NCI-H2081 (cell line): ENCODE data around the gene MCTP2.

ENCODE experiments used
- DNase-seq, 2 experiments: peaks; one replicate each; lab custom pipeline; 2025; lab: John Stamatoyannopoulos, UW

Gene MCTP2, protein sequence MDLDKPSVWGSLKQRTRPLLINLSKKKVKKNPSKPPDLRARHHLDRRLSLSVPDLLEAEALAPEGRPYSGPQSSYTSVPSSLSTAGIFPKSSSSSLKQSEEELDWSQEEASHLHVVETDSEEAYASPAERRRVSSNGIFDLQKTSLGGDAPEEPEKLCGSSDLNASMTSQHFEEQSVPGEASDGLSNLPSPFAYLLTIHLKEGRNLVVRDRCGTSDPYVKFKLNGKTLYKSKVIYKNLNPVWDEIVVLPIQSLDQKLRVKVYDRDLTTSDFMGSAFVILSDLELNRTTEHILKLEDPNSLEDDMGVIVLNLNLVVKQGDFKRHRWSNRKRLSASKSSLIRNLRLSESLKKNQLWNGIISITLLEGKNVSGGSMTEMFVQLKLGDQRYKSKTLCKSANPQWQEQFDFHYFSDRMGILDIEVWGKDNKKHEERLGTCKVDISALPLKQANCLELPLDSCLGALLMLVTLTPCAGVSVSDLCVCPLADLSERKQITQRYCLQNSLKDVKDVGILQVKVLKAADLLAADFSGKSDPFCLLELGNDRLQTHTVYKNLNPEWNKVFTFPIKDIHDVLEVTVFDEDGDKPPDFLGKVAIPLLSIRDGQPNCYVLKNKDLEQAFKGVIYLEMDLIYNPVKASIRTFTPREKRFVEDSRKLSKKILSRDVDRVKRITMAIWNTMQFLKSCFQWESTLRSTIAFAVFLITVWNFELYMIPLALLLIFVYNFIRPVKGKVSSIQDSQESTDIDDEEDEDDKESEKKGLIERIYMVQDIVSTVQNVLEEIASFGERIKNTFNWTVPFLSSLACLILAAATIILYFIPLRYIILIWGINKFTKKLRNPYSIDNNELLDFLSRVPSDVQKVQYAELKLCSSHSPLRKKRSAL

GRCh38 chr15:94230883-94231722 is at the start of gene MCTP2:
Gene MCTP2 (plus strand): TSS chr15:94231561. CDS start chr15:94298266, 66,705 bp downstream.
- peak; percentile 83 to 87 for DNase-seq

GRCh38 chr15:94182883-94183282 is 48.5 kb upstream of the MCTP2 start:
- no peak for DNase-seq

- no peak for DNase-seq
These were observed 45.7 kb upstream of the MCTP2 start for GRCh38 chr15:94185547-94186236.

GRCh38 chr15:94186770-94187331 is 44.5 kb upstream of the MCTP2 start:
- no peak for DNase-seq

- DNase-seq: no peak
These were observed 37.5 kb upstream of the MCTP2 start for GRCh38 chr15:94193906-94194305.

- no peak for DNase-seq
These were observed 34.8 kb upstream of the MCTP2 start for GRCh38 chr15:94196531-94196930.

- no peak for DNase-seq
These were observed 32.7 kb upstream of the MCTP2 start for GRCh38 chr15:94198633-94199032.

DNA sequence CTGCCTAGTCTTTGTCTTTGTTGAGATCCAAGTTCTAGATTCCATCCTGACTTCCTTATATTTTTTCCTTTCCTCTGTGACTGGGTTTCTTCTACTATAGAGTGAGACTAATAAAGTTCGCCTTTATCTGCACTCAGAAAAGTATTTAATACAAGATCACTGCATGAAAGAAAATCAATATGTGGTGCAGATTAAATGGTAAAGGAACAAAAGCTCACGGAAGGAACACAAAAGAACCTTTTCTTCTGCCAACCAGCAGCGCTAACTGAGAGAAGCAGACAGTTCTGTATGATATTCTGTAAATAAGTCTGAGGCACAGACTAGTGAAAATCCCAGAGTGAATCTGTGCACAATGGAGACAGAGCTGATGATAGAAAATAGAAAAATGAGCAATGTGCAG is 31.6 kb upstream of the MCTP2 start:
- DNase-seq: no peak

GRCh38 chr15:94203306-94203705 is 28.1 kb upstream of the MCTP2 start:
- DNase-seq: no peak

- no peak for DNase-seq
These were observed 26.0 kb upstream of the MCTP2 start for GRCh38 chr15:94205366-94205765.

- no peak for DNase-seq
These were observed 24.7 kb upstream of the MCTP2 start for GRCh38 chr15:94206463-94207167.

DNA sequence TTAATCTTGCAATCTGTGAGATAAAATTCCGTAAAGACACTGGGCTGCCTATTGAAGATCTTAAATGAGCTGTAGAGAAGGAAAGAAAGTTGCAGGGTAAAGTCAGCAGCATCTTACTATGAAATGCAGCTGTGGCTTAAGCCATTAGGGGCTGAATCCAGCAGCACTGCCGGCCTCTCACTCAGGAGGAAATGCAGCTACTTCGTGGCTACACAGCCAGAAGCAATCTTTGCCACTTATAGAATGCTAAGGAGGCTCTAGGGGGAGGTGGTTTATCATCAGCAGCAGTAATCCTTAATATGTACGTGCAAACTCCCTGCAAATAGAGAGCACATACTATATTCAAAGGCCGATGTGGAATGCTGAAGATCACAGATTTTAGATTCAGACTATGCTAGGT is 19.1 kb upstream of the MCTP2 start:
- no peak for DNase-seq

DNA sequence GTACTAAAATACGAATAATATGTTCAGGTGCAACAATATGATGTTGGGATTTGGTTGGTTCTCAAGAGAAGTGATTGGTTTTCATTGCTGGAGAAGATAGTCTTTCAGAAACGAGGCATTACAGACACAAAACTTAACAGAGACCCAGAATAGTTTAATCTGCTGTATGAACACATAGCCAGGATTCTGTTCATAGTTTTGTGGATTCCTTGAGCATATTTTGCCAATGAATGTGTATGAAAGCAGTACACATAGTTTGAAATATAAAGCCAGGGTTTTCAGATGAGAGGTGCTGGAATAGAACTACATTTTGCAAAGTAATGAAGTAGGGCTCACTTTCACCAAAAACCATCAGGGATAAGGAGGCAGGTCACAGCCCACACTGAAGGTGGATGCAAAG is 5.7 kb upstream of the MCTP2 start:
- no peak for DNase-seq

DNA sequence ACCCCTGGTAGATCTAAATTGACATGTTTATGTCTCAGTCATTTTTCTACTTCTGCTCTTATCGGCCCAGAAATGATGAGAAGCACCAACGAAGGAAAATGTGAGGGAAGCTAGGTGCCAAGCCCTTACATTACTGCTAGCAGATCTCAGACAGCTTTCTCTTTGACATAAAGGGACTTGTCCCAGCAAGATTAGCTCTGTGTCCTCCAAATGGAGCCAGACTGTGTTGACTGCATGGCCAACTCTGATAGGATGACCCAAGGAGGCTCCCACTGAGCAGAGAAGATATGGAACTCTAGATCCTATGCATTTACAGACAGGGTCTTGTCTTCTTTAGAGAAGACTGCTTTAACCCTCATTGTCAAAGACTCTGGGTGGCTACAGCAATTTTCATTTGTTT is 2.8 kb upstream of the MCTP2 start:
- no peak for DNase-seq

DNA sequence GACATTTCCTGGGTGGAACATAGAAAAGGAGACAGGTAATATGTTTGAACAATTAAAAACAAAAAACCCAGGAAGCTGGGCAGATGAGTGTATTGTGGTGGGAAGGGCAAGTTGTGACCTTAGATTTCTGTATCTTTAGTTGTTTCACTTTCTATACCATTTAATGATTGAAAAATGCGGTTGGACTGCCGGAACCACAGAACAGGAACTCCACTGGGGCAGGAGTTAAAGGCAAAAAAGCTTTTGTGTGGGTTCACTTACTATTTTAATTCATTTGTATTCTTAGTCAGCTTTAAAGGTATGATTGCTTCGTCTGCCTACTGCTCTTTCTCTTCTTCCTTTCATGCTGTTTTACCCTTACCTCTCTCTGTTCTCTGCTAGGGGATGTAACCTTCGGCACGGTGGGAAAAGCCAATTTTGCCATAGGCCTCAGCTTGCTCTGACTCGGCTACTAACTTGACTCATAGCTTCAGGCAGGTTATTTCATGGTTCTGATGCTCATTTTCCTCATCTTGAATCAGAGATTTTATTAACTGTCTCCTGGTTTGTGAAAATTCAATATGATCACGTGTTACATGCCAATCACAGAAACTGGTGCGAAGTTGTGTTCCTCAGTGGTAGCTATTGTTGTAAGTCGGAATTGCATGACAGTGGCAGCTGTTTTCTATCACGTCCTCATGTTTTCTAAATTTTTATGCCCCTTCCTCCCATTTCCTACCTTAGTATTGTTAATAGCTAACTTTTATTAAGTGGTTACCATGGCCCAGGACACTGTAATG is 1.6 kb upstream of the MCTP2 start:
- DNase-seq: no peak

- DNase-seq: no peak
These were observed 904 bp upstream of the MCTP2 start for GRCh38 chr15:94230431-94230882.

- no peak for DNase-seq
These were observed 535 bp downstream of the MCTP2 start for GRCh38 chr15:94231723-94232468.

- DNase-seq: no peak
These were observed 2.1 kb downstream of the MCTP2 start for GRCh38 chr15:94233441-94233840.

- no peak for DNase-seq
These were observed 2.9 kb downstream of the MCTP2 start for GRCh38 chr15:94234300-94234699.
